ENCODE data around the gene ZNF785.
"Not testable (repeated sequence)": the region's sequence is repeated elsewhere in the genome, so short reads cannot be mapped to it uniquely, and the experiment has no call there.

Gene ZNF785

DNA sequence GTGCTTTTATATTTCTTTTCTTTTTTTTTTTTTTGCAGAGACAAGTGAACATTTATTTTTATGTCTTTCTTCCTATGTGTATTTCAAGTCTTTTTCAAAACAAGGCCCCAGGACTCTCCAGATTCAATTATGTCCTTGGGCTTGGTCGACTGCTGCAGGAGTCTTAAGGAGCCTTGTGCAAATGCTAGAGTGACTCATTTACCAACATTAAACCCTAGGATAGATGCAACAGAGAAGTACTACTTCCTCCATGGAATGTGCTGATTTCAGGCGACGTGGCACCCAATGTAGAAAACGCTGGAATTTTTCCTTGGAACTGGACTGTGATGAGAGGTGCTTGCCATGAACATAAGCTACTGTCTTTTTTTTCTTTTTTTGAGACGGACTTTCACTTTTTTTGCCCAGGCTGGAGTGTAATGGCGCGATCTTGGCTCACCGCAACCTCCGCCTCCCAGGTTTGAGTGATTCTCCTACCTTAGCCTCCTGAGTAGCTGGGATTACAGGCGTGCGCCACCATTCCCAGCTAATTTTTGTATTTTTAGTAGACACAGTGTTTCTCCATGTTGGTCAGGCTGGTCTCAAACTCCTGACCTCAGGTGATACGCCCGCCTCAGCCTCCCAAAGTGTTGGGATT, 49.0 kb downstream of the ZNF785 start:
- not testable (repeated sequence) for DNase-seq

DNA sequence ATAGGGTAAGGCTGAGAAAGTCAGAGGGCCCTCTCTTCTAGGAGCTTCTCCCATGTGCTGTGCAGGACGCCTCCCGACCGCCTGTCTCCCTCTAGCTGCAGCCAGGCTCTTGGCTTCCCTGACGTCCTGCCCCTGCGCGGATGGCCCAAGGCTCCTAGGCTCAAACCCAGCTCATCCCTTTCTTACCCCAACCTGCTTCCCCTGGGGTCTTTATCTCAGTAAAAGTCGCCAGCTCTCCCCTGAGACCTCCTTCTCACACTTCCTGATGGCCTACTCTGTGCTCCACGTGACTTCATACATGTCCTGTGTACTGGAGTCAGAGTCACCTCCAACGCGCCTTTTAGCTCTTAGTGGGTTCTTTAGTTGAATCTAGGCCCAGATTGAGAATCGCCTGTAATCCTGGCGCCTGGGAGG, 49.7 kb downstream of the ZNF785 start:
- peak; percentile 64 for DNase-seq

DNA sequence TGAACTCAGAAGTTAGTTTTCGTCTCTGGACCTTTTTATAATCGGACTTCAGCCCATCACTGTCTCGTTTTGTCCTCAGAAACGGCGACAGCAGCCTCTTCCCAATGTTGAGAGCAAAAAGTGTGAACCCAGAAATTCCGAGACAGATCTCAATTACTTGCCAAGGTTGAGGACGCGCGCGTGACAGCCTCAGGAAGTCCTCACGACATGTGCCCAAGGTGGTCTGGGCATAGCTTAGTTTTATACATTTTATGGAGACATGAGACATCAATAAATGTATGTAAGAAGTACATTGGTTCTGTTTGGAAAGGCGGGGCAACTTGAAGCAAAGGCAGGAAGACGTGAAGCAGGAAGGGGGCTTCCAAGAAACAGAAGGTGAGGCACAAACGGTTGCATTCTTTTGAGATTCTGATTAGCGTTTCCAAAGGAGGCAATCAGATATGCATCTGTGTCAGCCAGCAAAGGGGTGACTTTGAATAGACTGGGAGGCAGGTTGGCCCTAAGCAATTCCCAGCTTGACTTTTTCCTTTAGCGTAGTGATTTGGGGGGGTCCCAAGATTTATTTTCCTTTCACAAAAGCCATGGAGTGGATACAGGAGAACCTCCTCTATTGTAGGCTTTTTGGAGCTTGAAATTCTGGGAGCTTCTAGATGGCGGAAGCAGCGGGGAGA, 50.3 kb downstream of the ZNF785 start:
- DNase-seq: no peak

DNA sequence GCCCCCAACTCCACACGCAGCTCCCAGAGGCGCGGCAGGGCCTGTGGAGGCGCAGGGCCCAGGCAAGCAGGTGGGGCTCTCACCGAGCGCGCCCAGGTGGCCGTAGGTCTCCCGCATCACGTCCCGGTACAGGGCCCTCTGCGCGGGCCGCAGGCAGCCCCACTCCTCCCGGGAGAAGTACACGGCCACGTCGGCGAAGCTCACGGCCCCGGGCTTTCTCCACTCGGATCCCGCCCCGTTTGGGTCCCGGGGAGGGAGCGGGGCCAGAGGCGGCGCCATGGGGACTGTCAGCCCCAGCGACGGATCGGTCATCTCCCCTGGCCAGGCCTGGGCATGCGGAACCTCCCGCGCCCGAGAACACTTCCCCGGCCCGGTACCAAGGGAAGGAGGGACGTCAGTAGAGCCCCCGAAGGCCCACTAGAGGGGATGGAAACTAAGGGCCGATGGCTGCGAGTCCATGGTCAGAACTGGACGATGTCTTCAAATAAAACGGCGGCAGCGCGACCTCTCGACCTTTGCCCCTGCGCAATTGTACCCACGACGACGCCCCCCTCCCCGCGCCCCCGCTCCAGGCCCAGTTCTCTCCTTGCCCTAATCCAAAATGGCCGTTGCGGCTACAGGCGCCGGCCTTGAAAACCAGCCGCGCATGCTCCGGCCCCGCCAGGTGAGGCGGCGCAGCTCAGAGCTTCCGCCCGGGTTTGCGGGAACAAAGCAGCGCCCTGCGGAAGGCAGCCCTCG, 51.0 kb downstream of the ZNF785 start, which contains the start of gene ZNF747:
Gene ZNF747, minus strand, starts transcription at position 491 of the 738 bp plus-strand sequence. Its CDS starts 179 bp downstream, at position 312.
- peak; percentile 89 for DNase-seq

DNA sequence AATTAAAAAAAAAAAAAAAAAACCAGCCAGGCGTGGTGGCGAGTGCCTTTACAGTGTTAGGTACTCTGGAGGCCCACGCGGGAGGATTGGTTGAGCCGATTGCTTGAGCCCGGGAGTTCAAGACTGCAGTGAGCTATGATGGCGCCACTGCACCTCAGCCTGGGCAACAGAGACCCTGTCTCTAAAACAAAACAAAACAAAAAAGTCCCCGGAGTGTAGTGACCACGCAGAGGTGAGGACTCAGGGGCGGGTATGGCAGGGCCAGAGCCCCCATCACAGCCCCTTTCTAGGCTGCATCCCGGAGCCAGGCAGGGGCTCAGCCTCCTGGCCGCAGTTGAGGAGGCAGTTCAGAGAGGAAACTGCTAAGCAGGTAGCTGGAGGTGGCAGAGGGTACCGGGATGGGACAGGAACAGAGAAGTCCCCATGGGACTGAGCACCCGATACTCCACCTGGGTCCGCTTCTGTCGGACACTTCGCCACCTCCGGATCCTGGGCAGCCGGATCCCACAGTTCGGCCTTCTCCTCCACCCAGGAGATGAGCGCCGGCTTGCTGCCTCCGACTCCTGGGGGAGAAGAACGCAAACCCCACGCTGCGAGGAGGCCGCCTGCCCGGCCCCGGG, 51.6 kb downstream of the ZNF785 start:
- DNase-seq: peak; percentile 6

DNA sequence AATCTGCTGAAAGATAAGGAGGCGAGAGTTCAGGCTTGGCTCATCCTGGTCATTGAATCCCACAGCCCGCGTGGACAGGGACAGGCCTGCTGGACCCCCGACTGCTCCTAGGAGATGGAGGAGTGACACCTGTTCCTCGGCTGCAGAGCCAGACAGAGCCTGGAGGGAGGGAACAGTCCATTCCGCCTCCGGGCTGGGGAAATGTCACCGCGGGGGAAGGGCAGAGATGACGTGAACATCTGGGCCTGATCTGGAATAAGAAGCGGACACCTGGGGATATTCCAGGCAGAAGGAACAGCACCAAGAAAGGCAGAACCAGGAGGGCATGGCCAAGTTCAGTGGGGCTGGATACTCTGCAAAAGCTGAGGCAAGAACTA, 52.4 kb downstream of the ZNF785 start:
- no peak for DNase-seq

DNA sequence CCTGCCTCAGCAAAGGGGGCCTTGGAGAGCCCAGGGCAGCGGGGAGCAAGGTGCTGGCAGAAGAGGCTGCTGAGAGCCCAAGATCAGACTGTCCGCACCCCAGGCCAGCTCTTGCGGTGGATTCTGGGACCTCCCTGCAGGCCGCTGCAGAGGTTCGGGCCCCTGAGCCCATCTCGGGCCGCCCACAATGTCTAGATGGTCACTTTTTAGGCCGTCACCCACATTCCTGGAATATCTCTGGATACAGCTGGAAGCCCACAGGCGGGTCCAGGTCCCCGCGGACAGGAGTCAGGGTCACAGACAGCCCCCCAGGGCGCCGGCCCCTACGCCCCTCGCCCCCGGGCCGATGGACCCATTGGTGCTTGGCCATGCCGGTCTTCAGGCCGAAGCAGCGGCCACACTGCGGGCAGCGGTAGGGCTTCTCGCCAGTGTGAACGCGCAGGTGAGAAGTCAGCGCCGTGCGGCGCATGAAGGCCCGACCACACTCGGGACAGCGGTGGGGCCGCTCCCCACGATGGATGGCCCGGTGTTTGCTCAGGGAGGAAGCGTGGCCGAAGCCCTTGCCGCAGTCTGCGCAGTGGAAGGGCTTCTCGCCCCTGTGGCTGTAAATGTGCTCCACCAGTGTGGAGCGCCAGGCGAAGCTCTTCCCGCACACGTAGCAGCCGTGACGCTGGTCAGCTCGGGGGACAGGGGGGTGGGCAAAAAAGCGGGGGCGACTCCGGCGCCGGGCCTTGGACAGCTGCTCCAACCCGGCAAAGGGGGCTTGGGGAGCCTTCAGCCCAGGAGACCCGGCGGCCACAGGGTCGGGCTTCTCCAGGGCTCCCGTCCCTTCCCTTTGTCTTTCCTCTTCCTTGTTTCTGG, 53.0 kb downstream of the ZNF785 start:
- no peak for DNase-seq

Measured in stimulated activated naive CD4-positive, alpha-beta T cell treated with Interleukin-2 at 50 U/mL for 16 hours (primary cell).